ENCODE data around the gene CYP39A1.
"Not testable (repeated sequence)": the region's sequence is repeated elsewhere in the genome, so short reads cannot be mapped to it uniquely, and the experiment has no call there.

Gene CYP39A1

DNA sequence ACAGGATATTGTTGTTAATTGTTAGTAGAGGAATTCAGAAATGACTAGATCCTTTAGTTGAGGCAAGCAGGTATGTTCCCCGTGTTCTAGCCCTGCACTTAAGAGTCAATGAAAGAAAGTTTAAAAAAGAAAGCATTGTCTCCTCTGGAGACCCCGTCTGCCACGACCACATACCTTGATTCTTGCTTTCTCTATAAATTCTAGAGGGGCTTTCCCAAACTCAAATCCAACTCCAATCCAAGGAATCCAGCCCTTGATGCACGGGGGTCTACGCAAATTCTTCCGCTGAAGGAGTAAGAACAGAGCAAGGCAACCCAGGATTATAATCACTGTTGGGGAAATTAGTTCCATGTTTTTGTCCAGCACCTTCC, 401 bp downstream of the CYP39A1 start:
- ChIA-PET POLR2A (ENCODE audit: low non-redundant PET) (no interaction called here), CTCF (interaction anchor here (0.6 kb wide), 1 partner anchor 444 kb away, joined by 3 read pairs; no protein-coding TSS in a partner anchor)
- peak overlapping the region; percentile 67 for H3K27ac ChIP-seq
- TF ChIP-seq, protein P1, sequence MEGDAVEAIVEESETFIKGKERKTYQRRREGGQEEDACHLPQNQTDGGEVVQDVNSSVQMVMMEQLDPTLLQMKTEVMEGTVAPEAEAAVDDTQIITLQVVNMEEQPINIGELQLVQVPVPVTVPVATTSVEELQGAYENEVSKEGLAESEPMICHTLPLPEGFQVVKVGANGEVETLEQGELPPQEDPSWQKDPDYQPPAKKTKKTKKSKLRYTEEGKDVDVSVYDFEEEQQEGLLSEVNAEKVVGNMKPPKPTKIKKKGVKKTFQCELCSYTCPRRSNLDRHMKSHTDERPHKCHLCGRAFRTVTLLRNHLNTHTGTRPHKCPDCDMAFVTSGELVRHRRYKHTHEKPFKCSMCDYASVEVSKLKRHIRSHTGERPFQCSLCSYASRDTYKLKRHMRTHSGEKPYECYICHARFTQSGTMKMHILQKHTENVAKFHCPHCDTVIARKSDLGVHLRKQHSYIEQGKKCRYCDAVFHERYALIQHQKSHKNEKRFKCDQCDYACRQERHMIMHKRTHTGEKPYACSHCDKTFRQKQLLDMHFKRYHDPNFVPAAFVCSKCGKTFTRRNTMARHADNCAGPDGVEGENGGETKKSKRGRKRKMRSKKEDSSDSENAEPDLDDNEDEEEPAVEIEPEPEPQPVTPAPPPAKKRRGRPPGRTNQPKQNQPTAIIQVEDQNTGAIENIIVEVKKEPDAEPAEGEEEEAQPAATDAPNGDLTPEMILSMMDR (conservative IDR thresholded peaks at IDR 0.05; ENCODE audit: low read depth), result no peak
- DNase-seq (ENCODE audit: low spot score), result no peak

DNA sequence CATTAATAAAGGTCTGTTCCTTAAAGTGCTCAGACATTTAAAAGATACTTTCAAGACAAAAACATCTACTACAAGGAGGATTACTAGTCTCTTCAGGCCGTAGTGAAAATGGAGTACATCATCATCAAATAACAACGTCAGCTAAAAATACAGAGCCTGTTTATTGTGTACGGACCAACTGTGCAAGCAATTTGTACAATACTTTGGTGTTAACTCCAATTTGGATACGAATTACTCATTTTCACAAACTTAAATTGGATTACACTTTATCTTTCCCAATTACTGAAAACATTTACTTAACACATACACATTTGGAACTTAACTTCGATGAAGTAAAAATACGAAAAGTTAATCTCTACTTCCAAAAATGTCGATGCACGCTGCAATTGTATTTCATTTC, 802 bp downstream of the CYP39A1 start:
- ChIA-PET CTCF (no interaction called here), POLR2A (ENCODE audit: low non-redundant PET) (no interaction called here)
- DNase-seq (ENCODE audit: low spot score), result peak; percentile 17
- TF ChIP-seq, protein P1 (conservative IDR thresholded peaks at IDR 0.05; ENCODE audit: low read depth), result no peak
- no peak overlapping the region for H3K27ac ChIP-seq

GRCh38 chr6:46651006-46651405, 1.6 kb downstream of the CYP39A1 start:
- no peak for DNase-seq (ENCODE audit: low spot score)
- CTCF ChIA-PET, result no interaction called here
- TF ChIP-seq, protein P1 (conservative IDR thresholded peaks at IDR 0.05; ENCODE audit: low read depth), result no peak
- POLR2A ChIA-PET (ENCODE audit: low non-redundant PET), result no interaction called here
- H3K27ac ChIP-seq, result no peak overlapping the region

GRCh38 chr6:46648869-46649492, 3.6 kb downstream of the CYP39A1 start:
- DNase-seq (ENCODE audit: low spot score), result peak; percentile 22
- no peak overlapping the region for H3K27ac ChIP-seq
- CTCF ChIA-PET, result no interaction called here
- POLR2A ChIA-PET (ENCODE audit: low non-redundant PET), result no interaction called here
- TF ChIP-seq, protein P1 (conservative IDR thresholded peaks at IDR 0.05; ENCODE audit: low read depth), result no peak

- POLR2A ChIA-PET (ENCODE audit: low non-redundant PET); CTCF ChIA-PET; DNase-seq (ENCODE audit: low spot score); H3K27ac ChIP-seq: not testable (repeated sequence)
These were observed 4.5 kb downstream of the CYP39A1 start for GRCh38 chr6:46648108-46648507.

GRCh38 chr6:46645265-46645664, 7.4 kb downstream of the CYP39A1 start:
- TF ChIP-seq, protein P1 (conservative IDR thresholded peaks at IDR 0.05; ENCODE audit: low read depth), result no peak
- no peak overlapping the region for H3K27ac ChIP-seq
- CTCF ChIA-PET, result interaction anchor here (0.7 kb wide), 1 partner anchor 288 kb away, joined by 3 read pairs; no protein-coding TSS in a partner anchor
- POLR2A ChIA-PET (ENCODE audit: low non-redundant PET), result no interaction called here
- DNase-seq (ENCODE audit: low spot score), result no peak

DNA sequence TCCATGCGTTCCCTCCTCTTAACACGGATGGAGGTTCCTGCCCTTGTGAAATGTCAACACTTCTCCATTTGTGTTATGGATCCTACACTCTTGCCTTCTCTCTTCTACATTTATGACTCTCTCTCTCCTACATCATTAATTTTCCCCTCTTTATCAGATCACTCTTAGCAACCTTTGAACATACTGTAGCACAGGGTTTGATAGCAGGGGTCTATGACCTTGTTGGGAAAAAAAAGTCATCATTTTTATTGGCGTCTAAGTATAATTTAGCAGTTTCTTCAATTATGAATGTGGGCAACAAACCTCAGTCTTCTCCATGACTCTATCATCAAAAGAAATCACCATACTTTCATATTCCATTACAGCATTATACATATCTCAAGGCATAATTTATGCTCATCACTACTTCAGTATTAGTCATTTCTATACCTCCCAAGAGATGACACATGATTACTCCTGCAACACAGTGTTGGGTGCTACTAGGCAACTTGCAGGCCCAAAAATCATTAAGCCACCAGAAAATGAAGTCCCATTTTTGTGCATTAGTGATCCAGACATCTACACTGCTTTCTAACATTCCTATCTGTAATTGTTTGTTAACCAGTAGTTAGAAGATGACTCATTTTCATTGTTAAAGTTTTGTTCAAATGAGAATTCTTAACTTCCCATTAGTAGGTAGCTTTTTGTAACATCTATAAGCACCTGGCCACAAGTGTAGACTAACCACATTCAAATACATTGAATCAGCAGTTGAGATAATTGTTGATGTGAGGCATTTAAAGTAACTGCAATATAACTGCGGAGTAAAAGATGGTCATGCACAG, 9.5 kb downstream of the CYP39A1 start:
- DNase-seq (ENCODE audit: low spot score), result peak; percentile 29
- POLR2A ChIA-PET (ENCODE audit: low non-redundant PET), result no interaction called here
- CTCF ChIA-PET, result no interaction called here
- TF ChIP-seq, protein P1 (conservative IDR thresholded peaks at IDR 0.05; ENCODE audit: low read depth), result no peak
- no peak overlapping the region for H3K27ac ChIP-seq

Measured in RWPE1 (cell line).